Measurements from ENCODE around the gene TMBIM6.

DNA sequence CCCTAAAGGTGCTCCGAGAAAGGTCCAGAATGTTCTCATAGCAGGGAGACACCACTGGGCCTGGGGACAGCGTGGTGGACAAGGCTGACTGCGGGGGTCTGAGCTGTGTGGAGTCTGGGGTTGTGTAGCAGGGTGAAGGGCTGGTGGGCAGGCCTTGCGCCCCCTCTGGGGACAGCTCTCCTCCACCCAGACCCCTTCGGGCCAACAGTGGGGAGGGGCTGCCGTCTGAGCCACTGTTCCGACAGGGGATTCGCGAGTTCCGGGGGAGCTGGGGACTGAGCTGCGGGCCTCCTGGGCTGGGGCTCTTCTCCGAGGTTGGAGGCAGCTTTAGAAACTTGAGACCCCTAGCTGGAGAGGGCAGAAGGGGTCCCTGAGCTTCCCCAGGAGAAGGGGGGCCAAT is 54.8 kb downstream of the TMBIM6 start:
- TF ChIP-seq, protein P1, sequence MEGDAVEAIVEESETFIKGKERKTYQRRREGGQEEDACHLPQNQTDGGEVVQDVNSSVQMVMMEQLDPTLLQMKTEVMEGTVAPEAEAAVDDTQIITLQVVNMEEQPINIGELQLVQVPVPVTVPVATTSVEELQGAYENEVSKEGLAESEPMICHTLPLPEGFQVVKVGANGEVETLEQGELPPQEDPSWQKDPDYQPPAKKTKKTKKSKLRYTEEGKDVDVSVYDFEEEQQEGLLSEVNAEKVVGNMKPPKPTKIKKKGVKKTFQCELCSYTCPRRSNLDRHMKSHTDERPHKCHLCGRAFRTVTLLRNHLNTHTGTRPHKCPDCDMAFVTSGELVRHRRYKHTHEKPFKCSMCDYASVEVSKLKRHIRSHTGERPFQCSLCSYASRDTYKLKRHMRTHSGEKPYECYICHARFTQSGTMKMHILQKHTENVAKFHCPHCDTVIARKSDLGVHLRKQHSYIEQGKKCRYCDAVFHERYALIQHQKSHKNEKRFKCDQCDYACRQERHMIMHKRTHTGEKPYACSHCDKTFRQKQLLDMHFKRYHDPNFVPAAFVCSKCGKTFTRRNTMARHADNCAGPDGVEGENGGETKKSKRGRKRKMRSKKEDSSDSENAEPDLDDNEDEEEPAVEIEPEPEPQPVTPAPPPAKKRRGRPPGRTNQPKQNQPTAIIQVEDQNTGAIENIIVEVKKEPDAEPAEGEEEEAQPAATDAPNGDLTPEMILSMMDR (IDR thresholded peaks at IDR 0.05): no peak
- TF ChIP-seq POLR2AphosphoS5 (IDR thresholded peaks at IDR 0.05; ENCODE audit: low read depth, low read length) (no peak), TCF7L2 (IDR thresholded peaks at IDR 0.05; ENCODE audit: low read depth, low read length) (no peak), REST (IDR thresholded peaks at IDR 0.05; ENCODE audit: insufficient read depth in 1 of 2, low read depth in 2 of 2, low read length in 1 of 2) (no peak), SIN3A (IDR thresholded peaks at IDR 0.05; ENCODE audit: borderline replicate concordance, insufficient read depth, low read depth, low read length) (no peak)
